GM12878 (cell line): ENCODE measurements around the gene SPIRE2. TPM values are rescaled to one million over a fixed set of nuclear protein-coding genes. Genes with fewer than 3 reads are reported as not detected.

Experiments
- ATAC-seq: fragments of 200-7000 bp; cut with Tn5 transposase; 3 replicates; pipeline ENCODE4 v1.9.1; 2020; ENCODE audit warnings: mild to moderate bottlenecking, moderate library complexity
- BruUV-seq: library from RNA; stranded (reverse); fragments of 400-500 nt; replicated peaks from 2 replicates; lab custom pipeline; 2021; lab: Mats Ljungman, UMichigan
- CTCF ChIA-PET: fragments of 300-600 bp; sonication (Branson Sonifier 250); formaldehyde crosslinking; extraction: SDS; loops from one replicate; lab custom pipeline; 2021; ENCODE audit warnings: inconsistent platforms; lab: Yijun Ruan, JAX
- POLR2A ChIA-PET: fragments of 350-600 bp; formaldehyde crosslinking; extraction: SDS; loops from one replicate; lab custom pipeline; 2021; ENCODE audit warnings: inconsistent platforms; lab: Charles Lee
- RAD21 ChIA-PET: fragments of 300-600 bp; sonication (Branson Sonifier 250); formaldehyde crosslinking; loops from one replicate; lab custom pipeline; 2023; ENCODE audit warnings: antibody characterized with exemption; ENCODE audit not compliant: unreplicated experiment; lab: Charles Lee
- SMC1A ChIA-PET: fragments of 300-600 bp; sonication (Branson Sonifier 250); formaldehyde crosslinking; loops from one replicate; lab custom pipeline; 2023; ENCODE audit not compliant: unreplicated experiment, uncharacterized antibody; lab: Charles Lee
- DNase-seq: peaks from one replicate; pipeline ENCODE4 v3.0.0-alpha.2; 2011; ENCODE audit warnings: low read depth, low spot score
- FAIRE-seq: peaks from 3 replicates; lab custom pipeline; 2011; peaks lifted over from hg19 to GRCh38; lab: Jason Lieb, UNC
- H2AFZ ChIP-seq: 2 replicates; pipeline ENCODE4 v1.6.0; 2011; ENCODE audit warnings: low read depth, low read length, control low read depth; ENCODE audit not compliant: control insufficient read depth
- H3K27ac ChIP-seq: 2 replicates; pipeline ENCODE4 v1.5.1; 2011; ENCODE audit warnings: control low read depth; ENCODE audit not compliant: control insufficient read depth, insufficient read depth
- H3K27me3 ChIP-seq, 2 experiments: replicated peaks in 1 of 2; 2 replicates each; pipeline versions ENCODE4 v1.6.0 to v1.6.1; 2011; ENCODE audit warnings: low read length in 1 of 2; ENCODE audit not compliant: control insufficient read depth in 2 of 2, insufficient read depth in 2 of 2
- H3K36me3 ChIP-seq, 2 experiments: 2 replicates each; pipeline ENCODE4 v1.5.1; 2011; ENCODE audit warnings: low read length in 1 of 2; ENCODE audit not compliant: control insufficient read depth in 2 of 2, insufficient read depth in 2 of 2
- H3K4me1 ChIP-seq: 2 replicates; pipeline ENCODE4 v1.6.1; 2011; ENCODE audit warnings: mild to moderate bottlenecking, low read length, moderate library complexity, mixed read lengths; ENCODE audit not compliant: control insufficient read depth, insufficient read depth
- H3K4me2 ChIP-seq: 2 replicates; pipeline ENCODE4 v1.6.0; 2011; ENCODE audit warnings: control low read depth; ENCODE audit not compliant: control insufficient read depth, insufficient read depth
- H3K4me3 ChIP-seq: fragments of 200-600 bp; sonication (generic); 2 replicates; pipeline ENCODE4 v1.5.1; 2016
- H3K79me2 ChIP-seq: 2 replicates; pipeline ENCODE4 v1.6.0; 2011; ENCODE audit warnings: low read length; ENCODE audit not compliant: control insufficient read depth, insufficient read depth
- H3K9ac ChIP-seq: 2 replicates; pipeline ENCODE4 v1.8.0; 2011; ENCODE audit warnings: low read length, control low read depth, mixed read lengths; ENCODE audit not compliant: control insufficient read depth, insufficient read depth
- H3K9me3 ChIP-seq: replicated peaks from 3 replicates; pipeline ENCODE4 v1.5.1; 2011; ENCODE audit warnings: mild to moderate bottlenecking, low read length; ENCODE audit not compliant: control insufficient read depth, insufficient read depth
- H4K20me1 ChIP-seq: 2 replicates; pipeline ENCODE4 v1.6.0; 2011; ENCODE audit not compliant: control insufficient read depth, insufficient read depth
- BMI1 ChIP-seq: fragments of 450-650 bp; IDR thresholded peaks from 2 replicates; pipeline ENCODE4 v1.6.1; 2016; ENCODE audit warnings: mild to moderate bottlenecking, moderate library complexity, borderline replicate concordance
- ESRRA ChIP-seq: IDR thresholded peaks from 2 replicates; pipeline ENCODE4 v1.6.1; 2012; ENCODE audit warnings: mild to moderate bottlenecking, low read length, improper control_type of control experiment
- ETV6 ChIP-seq, 2 experiments: fragments of 450-650 bp in 1 of 2; IDR thresholded peaks in 1 of 2; conservative IDR thresholded peaks in 1 of 2; 2 replicates each; pipeline ENCODE4 v1.6.1; 2014; ENCODE audit warnings: antibody characterized with exemption in 1 of 2, borderline replicate concordance in 1 of 2, low read depth in 1 of 2, mild to moderate bottlenecking in 1 of 2, moderate library complexity in 1 of 2
- IRF4 ChIP-seq: IDR thresholded peaks from 2 replicates; pipeline ENCODE4 v1.6.1; 2011; ENCODE audit warnings: low read depth, low read length
- MEF2A ChIP-seq: IDR thresholded peaks from 2 replicates; pipeline ENCODE4 v1.6.1; 2011; ENCODE audit warnings: low read depth, mild to moderate bottlenecking, low read length, moderate library complexity; ENCODE audit not compliant: insufficient read depth
- POLR2AphosphoS2 ChIP-seq: IDR thresholded peaks from 2 replicates; pipeline ENCODE4 v1.6.1; 2011; ENCODE audit warnings: low read depth, mild to moderate bottlenecking, low read length, improper control_type of control experiment, moderate library complexity
- SIX5 ChIP-seq: IDR thresholded peaks from 2 replicates; pipeline ENCODE4 v1.6.1; 2011; ENCODE audit warnings: mild to moderate bottlenecking, low read depth, low read length, moderate library complexity; ENCODE audit not compliant: severe bottlenecking
- SP1 ChIP-seq: IDR thresholded peaks from one replicate; pipeline ENCODE4 v1.6.1; 2011; ENCODE audit warnings: low read depth, low read length
- SREBF1 ChIP-seq: IDR thresholded peaks from 2 replicates; pipeline ENCODE4 v1.6.1; 2012; ENCODE audit warnings: mild to moderate bottlenecking, low read length
- ZBTB4 ChIP-seq: fragments of 450-650 bp; formaldehyde crosslinking; IDR thresholded peaks from 2 replicates; pipeline ENCODE4 v1.4.0; 2022; ENCODE audit warnings: mild to moderate bottlenecking, moderate library complexity
- WGBS: methylation state at CpG from one replicate; pipeline ENCODE4 v1.1.6; 2016; ENCODE audit warnings: low lambda C conversion rate; ENCODE audit not compliant: insufficient replicate concordance, insufficient coverage; ENCODE audit errors: missing lambda C conversion rate; 5-methylcytosine and 5-hydroxymethylcytosine counted together
- in situ Hi-C: fragments of 300-500 bp; cut with MboI; formaldehyde crosslinking; loops from 9 replicates; pipeline ENCODE4 v1.14.3; 2018; ENCODE audit warnings: mixed read lengths
- intact Hi-C: fragments of 100-400 bp; cut with micrococcal nuclease; formaldehyde crosslinking; loops from one replicate; pipeline ENCODE4 v1.14.2; 2022; ENCODE audit not compliant: unreplicated experiment
- polyA plus RNA-seq, 11 experiments: library from polyadenylated mRNA; depleted of rRNA in 4 of 11; unstranded in 6 of 11; stranded (reverse) in 5 of 11; fragments of >200 nt; fragmentation: Nextera tagmentation in 4 of 11; fragmentation: Illumina TruSeq in 1 of 11; extraction: Ambion mirVana in 4 of 11; extraction: Trizol in 1 of 11; gene quantifications; 1 replicate in 1 of 11; 2 replicates in 10 of 11; pipeline versions ENCODE4 v1.2.1 to v1.2.3, GENCODE V29; 2011 to 2016; ENCODE audit warnings: inconsistent platforms in 2 of 11, missing spikeins in 2 of 11, low read depth in 1 of 11
- total RNA-seq, 4 experiments: library from RNA; depleted of rRNA in 3 of 4; stranded (reverse); fragments of >200 nt in 3 of 4; fragmentation: Illumina TruSeq in 1 of 4; extraction: Trizol in 1 of 4; gene quantifications; 2 replicates each; pipeline versions ENCODE4 v1.2.1 to v1.2.3, GENCODE V29; 2013 to 2021
- TF ChIP-seq, protein P1 (sequence below): fragments of 450-650 bp; IDR thresholded peaks from 2 replicates; pipeline ENCODE4 v1.6.1; 2017; ENCODE audit warnings: low read depth, mild to moderate bottlenecking, moderate library complexity

SPIRE2 gene
- total and polyA plus RNA-seq, 10 of the 15 experiments (the other 5 are each of a cell fraction or from before 2014, with no cell fraction given): 0.03 to 0.64 (median 0.27) TPM; not detected in 1

DNA sequence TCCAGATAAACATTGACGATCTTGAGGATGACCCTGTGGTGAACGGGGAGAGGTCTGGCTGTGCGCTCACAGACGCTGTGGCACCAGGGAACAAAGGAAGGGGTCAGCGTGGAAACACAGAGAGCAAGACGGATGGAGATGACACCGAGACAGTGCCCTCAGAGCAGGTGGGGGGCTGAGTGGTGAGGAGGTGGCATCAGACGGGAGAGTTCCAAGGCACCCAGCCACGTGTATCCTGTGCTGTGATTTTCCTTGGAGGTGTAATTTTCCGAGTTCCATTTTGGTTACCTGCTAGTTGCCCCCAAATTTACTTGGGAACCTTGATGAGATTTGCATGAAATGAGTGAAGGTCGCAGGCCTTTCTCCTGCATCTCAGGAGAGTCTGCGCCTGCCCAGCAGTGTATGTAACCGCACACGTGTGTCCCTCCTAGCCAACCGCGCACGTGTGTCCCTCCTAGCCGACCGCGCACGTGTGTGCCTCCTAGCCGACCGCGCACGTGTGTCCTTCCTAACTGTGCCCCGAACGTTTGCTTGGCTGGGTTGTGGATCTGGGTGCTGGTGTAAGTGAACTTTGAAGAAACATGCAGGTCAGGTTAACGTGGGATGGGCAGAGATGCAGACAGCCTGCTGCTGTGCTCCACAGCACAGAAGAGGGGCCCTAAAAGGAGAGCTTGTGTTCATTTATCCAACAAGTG lies 55.2 kb downstream of the SPIRE2 start:
- intact Hi-C loops (no loop called here), in situ Hi-C loops (no loop called here)
- CTCF ChIA-PET: no interaction called here
- no peak overlapping the region for H3K27ac ChIP-seq
- H3K79me2 ChIP-seq: peaks cover 12% of the 10 kb centered on the region
- TF ChIP-seq MEF2A (no peak), BMI1 (no peak), SP1 (no peak), POLR2AphosphoS2 (peak; percentile 41; the same call in 1 of the 2 replicates)
- TF ChIP-seq, all 136 proteins: peak for 1
- FAIRE-seq: no peak
- ChIA-PET POLR2A (no interaction called here), SMC1A (no interaction called here), RAD21 (no interaction called here)
- ATAC-seq: no peak
- Histone ChIP-seq H3K4me3 (no peak overlapping the region), H3K4me2 (no peak overlapping the region), H2AFZ (no peak overlapping the region), H3K36me3 (peaks cover 28 to 34% of the 10 kb centered on the region in 2 experiments), H3K27me3 (no peaks in the 10 kb centered on the region), H3K9me3 (no peaks in the 10 kb centered on the region), H3K9ac (no peak overlapping the region), H4K20me1 (peaks cover 5% of the 10 kb centered on the region; the same call in 1 of the 2 replicates), H3K4me1 (no peaks in the 10 kb centered on the region)
- WGBS: 93% methylated on average over 28 of the region's 28 CpGs
- DNase-seq: no peak
- TSS peak; percentile 8 for BruUV-seq

DNA sequence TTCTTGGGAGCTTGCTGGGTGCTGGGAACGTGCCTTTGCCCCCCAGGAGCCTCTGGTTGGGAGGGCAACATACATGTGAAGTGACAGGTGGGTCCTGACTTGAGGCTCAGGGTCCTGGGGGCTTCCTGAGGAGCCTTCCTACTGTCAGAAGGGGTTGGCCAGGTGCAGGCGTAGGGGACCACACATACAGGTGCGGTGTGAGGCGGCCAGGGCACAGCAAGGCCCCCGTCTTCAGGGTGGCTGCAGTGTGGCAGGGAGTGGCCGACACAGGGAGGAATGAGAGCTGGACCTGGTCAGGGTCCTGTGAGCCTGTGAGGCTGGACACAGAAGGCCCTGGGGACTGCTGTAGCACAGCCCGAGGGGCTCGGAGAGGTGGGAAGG lies 55.8 kb downstream of the SPIRE2 start:
- intact Hi-C loops (no loop called here), in situ Hi-C loops (no loop called here)
- H3K9ac ChIP-seq: no peak overlapping the region
- H3K36me3 ChIP-seq: peaks cover 23 to 31% of the 10 kb centered on the region in 2 experiments
- WGBS: 89% methylated on average over 8 of the region's 8 CpGs
- no peak overlapping the region for H3K4me2 ChIP-seq
- DNase-seq (no peak), FAIRE-seq (no peak), ATAC-seq (no peak)
- ChIA-PET POLR2A (no interaction called here), RAD21 (no interaction called here), SMC1A (no interaction called here), CTCF (no interaction called here)
- H3K9me3 ChIP-seq: no peaks in the 10 kb centered on the region
- H3K27ac ChIP-seq: no peak overlapping the region
- H3K79me2 ChIP-seq: peaks cover 7% of the 10 kb centered on the region
- BruUV-seq: no TSS peak
- H3K4me3 ChIP-seq: no peak overlapping the region
- TF ChIP-seq ZBTB4 (CRISPR knock-in tag) (no peak), ESRRA (no peak), SREBF1 (no peak), POLR2AphosphoS2 (peak; percentile 14; the same call in 1 of the 2 replicates), SIX5 (no peak), IRF4 (no peak), ETV6 (conservative IDR thresholded peaks at IDR 0.05 in 1 of 2, IDR thresholded peaks at IDR 0.05 in 1 of 2; ENCODE audit: borderline replicate concordance in 1 of 2, low read depth in 1 of 2) (no peak)
- TF ChIP-seq, protein P1, sequence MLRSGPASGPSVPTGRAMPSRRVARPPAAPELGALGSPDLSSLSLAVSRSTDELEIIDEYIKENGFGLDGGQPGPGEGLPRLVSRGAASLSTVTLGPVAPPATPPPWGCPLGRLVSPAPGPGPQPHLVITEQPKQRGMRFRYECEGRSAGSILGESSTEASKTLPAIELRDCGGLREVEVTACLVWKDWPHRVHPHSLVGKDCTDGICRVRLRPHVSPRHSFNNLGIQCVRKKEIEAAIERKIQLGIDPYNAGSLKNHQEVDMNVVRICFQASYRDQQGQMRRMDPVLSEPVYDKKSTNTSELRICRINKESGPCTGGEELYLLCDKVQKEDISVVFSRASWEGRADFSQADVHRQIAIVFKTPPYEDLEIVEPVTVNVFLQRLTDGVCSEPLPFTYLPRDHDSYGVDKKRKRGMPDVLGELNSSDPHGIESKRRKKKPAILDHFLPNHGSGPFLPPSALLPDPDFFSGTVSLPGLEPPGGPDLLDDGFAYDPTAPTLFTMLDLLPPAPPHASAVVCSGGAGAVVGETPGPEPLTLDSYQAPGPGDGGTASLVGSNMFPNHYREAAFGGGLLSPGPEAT: no peak
- peaks cover 5% of the 10 kb centered on the region; the same call in 1 of the 2 replicates for H4K20me1 ChIP-seq
- no peaks in the 10 kb centered on the region for H3K27me3 ChIP-seq
- H2AFZ ChIP-seq: no peak overlapping the region
- H3K4me1 ChIP-seq: no peaks in the 10 kb centered on the region
